Measurements from ENCODE around the gene PRKAA1. TPM values are rescaled to one million over a fixed set of nuclear protein-coding genes. Genes with fewer than 3 reads are reported as not detected.

Gene PRKAA1
- total and polyA plus RNA-seq, 2 of the 13 experiments (the other 11 are each of a cell fraction or from before 2014, with no cell fraction given), result 36.6 to 58.0 TPM

DNA sequence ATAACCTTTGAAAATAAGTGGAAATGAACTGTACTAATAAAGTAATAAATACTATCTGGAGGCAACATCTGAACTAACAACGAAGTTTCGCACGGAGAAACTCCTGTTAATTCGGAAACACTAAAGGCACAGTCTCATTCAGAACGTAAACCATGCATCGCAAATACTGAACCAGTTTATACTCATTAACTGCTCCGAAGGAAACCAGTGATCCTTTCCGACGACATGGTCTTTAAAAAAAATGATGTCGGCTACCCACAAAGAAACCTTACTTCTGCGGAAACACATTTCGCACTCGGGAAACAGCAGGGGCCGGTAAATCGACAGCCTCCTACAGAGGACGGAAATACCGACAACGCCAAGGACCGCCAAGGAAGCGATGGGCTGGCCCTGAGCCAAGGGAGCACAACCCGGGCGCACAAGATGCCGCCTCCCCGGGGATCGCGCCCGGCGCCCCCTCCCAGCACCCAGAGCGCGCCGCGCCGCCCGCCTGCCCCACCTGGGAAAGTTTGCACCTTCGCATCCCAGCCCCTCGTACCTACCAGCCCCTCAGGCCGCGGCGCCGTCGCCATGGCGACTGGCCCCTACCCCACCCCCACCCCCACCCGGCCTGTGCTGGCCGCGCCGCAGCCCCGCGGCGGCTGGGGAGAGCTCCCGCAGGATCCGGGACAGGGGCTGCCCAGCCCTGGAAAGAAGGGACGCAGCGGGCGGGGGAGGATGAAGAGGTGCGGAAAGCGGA lies 732 bp downstream of the PRKAA1 start (continued):
- TF ChIP-seq STAG1 (CRISPR knock-in tag; IDR thresholded peaks at IDR 0.05), result no peak
- no peak for TF ChIP-seq ZNF614 (CRISPR knock-in tag; IDR thresholded peaks at IDR 0.05; ENCODE audit: borderline replicate concordance)
- TF ChIP-seq FLYWCH1 (CRISPR knock-in tag; IDR thresholded peaks at IDR 0.05), result no peak
- TF ChIP-seq, protein P1, sequence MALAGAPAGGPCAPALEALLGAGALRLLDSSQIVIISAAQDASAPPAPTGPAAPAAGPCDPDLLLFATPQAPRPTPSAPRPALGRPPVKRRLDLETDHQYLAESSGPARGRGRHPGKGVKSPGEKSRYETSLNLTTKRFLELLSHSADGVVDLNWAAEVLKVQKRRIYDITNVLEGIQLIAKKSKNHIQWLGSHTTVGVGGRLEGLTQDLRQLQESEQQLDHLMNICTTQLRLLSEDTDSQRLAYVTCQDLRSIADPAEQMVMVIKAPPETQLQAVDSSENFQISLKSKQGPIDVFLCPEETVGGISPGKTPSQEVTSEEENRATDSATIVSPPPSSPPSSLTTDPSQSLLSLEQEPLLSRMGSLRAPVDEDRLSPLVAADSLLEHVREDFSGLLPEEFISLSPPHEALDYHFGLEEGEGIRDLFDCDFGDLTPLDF (CRISPR knock-in tag; IDR thresholded peaks at IDR 0.05), result no peak
- TF ChIP-seq RXRB (CRISPR knock-in tag; IDR thresholded peaks at IDR 0.05; ENCODE audit: borderline replicate concordance), result no peak
- no peak for TF ChIP-seq HOXD1 (CRISPR knock-in tag; IDR thresholded peaks at IDR 0.05)
- no peak for TF ChIP-seq NFE2L2 (IDR thresholded peaks at IDR 0.05; ENCODE audit: low read length)
- TF ChIP-seq, protein P2, sequence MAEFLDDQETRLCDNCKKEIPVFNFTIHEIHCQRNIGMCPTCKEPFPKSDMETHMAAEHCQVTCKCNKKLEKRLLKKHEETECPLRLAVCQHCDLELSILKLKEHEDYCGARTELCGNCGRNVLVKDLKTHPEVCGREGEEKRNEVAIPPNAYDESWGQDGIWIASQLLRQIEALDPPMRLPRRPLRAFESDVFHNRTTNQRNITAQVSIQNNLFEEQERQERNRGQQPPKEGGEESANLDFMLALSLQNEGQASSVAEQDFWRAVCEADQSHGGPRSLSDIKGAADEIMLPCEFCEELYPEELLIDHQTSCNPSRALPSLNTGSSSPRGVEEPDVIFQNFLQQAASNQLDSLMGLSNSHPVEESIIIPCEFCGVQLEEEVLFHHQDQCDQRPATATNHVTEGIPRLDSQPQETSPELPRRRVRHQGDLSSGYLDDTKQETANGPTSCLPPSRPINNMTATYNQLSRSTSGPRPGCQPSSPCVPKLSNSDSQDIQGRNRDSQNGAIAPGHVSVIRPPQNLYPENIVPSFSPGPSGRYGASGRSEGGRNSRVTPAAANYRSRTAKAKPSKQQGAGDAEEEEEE (CRISPR knock-in tag; IDR thresholded peaks at IDR 0.05; ENCODE audit: borderline replicate concordance), result no peak
- TF ChIP-seq ZNF235 (CRISPR knock-in tag; IDR thresholded peaks at IDR 0.05; ENCODE audit: borderline replicate concordance), result no peak
- TF ChIP-seq TBP (CRISPR knock-in tag; IDR thresholded peaks at IDR 0.05), result no peak
- TF ChIP-seq ASH2L (IDR thresholded peaks at IDR 0.05; ENCODE audit: insufficient read length, low read depth, low read length), result peak; percentile 89
- TF ChIP-seq, protein P3, sequence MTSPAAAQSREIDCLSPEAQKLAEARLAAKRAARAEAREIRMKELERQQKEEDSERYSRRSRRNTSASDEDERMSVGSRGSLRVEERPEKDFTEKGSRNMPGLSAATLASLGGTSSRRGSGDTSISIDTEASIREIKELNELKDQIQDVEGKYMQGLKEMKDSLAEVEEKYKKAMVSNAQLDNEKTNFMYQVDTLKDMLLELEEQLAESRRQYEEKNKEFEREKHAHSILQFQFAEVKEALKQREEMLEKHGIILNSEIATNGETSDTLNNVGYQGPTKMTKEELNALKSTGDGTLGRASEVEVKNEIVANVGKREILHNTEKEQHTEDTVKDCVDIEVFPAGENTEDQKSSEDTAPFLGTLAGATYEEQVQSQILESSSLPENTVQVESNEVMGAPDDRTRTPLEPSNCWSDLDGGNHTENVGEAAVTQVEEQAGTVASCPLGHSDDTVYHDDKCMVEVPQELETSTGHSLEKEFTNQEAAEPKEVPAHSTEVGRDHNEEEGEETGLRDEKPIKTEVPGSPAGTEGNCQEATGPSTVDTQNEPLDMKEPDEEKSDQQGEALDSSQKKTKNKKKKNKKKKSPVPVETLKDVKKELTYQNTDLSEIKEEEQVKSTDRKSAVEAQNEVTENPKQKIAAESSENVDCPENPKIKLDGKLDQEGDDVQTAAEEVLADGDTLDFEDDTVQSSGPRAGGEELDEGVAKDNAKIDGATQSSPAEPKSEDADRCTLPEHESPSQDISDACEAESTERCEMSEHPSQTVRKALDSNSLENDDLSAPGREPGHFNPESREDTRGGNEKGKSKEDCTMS (CRISPR knock-in tag; conservative IDR thresholded peaks at IDR 0.05), result no peak
- TF ChIP-seq ZNF781 (CRISPR knock-in tag; IDR thresholded peaks at IDR 0.05; ENCODE audit: borderline replicate concordance, not compliant biosample characterization), result no peak
- no peak for TF ChIP-seq AGO2 (optimal IDR thresholded peaks at IDR 0.05; ENCODE audit: low read depth, low read length)
- no peak for TF ChIP-seq RNF2 (conservative IDR thresholded peaks at IDR 0.05; ENCODE audit: low read depth)
- no peak for TF ChIP-seq MED8 (CRISPR knock-in tag; IDR thresholded peaks at IDR 0.05; ENCODE audit: insufficient replicate concordance)
- no peak for TF ChIP-seq SSRP1 (CRISPR knock-in tag; IDR thresholded peaks at IDR 0.05)
- peak; percentile 56; the same call in 1 of the 2 replicates for TF ChIP-seq KMT2A (CRISPR knock-in tag; IDR thresholded peaks at IDR 0.05)
- TF ChIP-seq THAP11 (CRISPR knock-in tag; IDR thresholded peaks at IDR 0.05), result peak; percentile 35; the same call in 1 of the 2 replicates
- TF ChIP-seq, protein P4, sequence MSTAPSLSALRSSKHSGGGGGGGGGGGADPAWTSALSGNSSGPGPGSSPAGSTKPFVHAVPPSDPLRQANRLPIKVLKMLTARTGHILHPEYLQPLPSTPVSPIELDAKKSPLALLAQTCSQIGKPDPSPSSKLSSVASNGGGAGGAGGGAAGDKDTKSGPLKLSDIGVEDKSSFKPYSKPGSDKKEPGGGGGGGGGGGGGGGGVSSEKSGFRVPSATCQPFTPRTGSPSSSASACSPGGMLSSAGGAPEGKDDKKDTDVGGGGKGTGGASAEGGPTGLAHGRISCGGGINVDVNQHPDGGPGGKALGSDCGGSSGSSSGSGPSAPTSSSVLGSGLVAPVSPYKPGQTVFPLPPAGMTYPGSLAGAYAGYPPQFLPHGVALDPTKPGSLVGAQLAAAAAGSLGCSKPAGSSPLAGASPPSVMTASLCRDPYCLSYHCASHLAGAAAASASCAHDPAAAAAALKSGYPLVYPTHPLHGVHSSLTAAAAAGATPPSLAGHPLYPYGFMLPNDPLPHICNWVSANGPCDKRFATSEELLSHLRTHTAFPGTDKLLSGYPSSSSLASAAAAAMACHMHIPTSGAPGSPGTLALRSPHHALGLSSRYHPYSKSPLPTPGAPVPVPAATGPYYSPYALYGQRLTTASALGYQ (CRISPR knock-in tag; IDR thresholded peaks at IDR 0.05), result no peak
- no peak for TF ChIP-seq ZNF570 (CRISPR knock-in tag; IDR thresholded peaks at IDR 0.05; ENCODE audit: borderline replicate concordance)
- TF ChIP-seq NR1H2 (CRISPR knock-in tag; IDR thresholded peaks at IDR 0.05; ENCODE audit: borderline replicate concordance, low read depth), result no peak
- no peak for TF ChIP-seq ZNF335 (CRISPR knock-in tag; IDR thresholded peaks at IDR 0.05)
- no peak for TF ChIP-seq ZNF674 (CRISPR knock-in tag; IDR thresholded peaks at IDR 0.05; ENCODE audit: low read depth)

Measured in HepG2 (cell line).